NCI-H2171 (cell line): Measurements from ENCODE around the gene MFSD12.
"Not testable (repeated sequence)": the region's sequence is repeated elsewhere in the genome, so short reads cannot be mapped to it uniquely, and the experiment has no call there.

Source experiments
- DNase-seq: peaks from one replicate; lab custom pipeline; 2025; lab: John Stamatoyannopoulos, UW

Gene MFSD12

DNA sequence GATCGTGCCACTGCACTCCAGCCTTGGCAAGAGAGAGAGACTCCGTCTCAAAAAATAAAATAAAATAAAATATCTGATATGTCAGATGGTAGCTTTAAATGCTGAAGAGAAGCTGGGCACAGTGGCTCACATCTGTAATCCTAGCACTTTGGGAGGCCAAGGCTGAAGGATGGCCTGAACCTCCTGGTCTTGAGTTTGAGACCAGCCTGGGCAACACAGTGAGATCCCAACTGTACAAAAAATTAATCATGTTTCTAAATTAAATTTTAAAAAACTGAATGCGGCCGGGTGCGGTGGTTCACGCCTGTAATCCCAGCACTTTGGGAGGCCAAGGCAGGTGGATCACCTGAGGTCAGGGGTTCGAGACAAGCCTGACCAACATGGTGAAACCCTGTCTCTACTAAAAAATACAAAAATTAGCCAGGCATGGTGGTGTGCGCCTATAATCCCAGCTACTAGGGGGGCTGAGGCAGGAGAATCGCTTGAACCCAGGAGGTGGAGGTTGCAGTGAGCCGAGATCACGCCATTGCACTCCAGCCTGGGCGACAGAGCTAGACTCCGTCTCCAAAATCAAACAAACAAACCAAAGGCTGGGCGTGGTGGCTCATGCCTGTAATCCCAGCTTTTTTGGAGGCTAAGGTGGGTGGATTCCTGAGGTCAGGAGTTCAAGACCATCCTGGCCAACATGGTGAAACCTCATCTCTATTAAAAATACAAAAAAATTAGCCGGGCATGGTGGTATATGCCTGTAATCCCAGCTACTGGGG is 26.8 kb upstream of the MFSD12 start:
- not testable (repeated sequence) for DNase-seq

DNA sequence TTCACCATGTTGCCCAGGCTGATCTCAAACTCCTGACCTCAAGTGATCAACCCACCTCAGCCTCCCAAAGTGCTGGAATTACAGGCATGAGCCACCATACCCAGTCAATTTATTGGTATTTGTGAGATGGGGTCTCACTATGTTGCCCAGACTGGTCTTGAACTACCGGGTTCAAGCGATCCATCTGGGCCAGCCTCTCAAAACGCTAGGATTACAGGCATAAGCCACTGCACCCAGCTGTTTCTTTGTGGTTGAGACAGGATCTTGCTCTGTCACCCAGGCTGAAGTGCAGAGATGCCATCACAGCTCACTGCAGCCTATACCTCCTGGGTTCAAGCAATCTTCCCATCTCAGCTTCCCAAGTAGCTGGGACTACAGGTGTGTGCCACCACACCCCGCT is 24.4 kb upstream of the MFSD12 start:
- not testable (repeated sequence) for DNase-seq

DNA sequence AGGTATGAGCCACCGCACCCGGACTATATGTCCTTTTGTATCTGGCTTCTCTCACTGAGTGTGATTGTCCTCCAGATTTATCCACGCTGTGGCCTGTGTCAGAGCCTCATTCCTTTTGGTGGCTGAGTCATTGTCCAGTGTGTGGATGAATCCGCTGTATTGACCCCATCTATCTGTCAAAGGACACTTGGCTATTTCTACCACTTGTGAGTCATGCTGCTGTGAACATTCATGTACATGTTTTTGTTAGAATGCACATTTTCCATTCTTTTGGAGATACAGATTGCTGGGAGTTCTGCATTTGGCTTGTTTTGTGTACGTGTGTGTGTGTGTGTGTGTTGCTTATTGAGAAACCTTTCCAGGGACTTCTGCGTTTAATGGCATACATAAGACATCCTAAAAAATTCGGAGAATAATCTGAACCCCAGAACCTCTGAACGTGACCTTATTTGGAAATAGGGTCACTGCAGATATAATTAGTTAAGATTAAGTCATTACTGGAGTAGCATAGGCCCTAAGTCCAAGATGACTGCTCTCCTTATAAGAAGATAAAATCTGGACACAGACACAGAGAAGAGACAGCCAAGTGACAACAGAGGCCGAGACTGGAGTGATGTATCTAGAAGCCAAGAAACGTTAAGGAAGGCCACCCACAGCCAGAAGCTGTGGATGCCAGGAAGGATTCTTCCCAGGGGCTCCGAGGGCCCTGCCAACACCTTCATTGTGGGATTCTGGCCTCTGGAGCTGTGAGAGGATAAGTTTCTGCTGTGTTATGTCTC is 23.0 kb upstream of the MFSD12 start:
- DNase-seq, result no peak

DNA sequence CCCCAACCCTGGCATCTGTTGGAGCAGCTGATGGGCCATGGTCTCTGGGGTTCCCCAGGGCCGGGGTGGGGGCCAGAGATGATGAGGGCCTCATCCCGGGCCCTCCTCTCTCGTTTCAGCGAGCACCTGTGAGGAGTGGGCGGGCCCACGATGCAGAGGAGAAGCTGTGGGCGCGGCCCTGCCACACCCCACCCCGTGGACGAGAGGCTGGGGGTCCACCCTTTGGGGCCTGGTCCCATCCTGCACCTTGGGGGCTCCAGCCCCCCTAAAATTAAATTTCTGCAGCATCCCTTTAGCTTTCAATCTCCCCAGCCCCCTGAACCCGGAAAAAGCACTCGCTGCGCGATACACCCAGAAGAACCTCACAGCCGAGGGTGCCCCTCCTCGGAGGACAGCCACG is 21.0 kb upstream of the MFSD12 start:
- no peak for DNase-seq

DNA sequence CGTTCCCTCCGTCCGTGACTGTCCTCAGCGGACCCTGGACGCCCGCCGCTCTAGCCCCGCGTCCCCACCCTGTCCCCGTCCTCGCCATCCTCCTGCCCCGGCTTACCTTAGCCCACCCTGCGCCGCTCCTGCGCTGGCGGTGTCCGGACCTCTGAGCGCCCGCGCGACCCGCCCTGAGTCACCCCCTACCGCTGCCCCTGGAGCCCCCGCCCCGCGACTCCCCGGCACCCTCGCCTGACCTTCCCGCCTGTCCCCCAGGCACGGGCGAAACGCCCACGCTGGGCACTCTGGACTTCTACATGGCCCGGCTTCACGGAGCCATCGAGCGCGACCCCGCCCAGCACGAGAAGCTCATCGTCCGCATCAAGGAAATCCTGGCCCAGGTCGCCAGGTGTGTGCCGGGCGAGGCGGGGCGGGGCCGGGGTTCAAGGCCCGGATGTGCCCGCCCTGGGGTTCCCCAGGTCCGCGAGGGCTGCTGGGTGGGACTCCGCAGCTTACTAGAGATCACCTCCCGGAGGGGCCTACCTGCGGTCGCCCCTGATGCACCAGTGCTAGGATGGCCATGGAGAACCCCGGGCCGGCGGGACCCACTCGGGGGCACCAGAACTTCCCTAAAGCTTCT is 20.4 kb upstream of the MFSD12 start:
- no peak for DNase-seq

DNA sequence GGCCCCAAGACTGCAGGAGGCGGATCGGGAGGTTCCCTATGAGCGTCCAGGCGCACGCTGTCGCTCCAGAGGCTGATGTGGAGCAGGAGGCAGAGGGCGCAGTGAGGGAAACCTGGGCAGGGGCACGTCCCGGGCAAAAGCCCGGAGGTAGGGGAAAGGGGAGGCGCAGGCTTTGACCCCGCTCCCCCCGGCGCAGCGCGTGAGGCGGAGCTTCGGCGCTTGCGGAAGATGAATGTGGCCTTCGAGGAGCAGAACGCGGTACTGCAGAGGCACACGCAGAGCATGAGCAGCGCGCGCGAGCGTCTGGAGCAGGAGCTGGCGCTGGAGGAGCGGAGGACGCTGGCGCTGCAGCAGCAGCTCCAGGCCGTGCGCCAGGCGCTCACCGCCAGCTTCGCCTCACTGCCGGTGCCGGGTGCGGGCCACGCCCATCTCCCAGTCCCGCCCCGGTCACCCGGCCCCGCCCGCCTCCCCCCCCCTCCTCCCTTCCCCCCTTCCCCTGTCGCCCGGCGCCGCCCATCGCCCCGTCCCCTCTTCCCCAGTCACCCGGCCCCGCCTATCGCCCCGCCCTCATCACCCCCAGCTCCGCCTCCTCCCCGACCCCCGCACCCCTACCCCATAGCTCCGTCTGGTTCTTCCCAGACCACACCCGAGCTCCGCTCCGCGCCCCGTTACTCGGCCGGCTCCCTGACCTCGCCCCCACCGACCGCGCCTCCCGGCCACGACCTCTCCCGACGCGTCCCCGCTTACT is 19.5 kb upstream of the MFSD12 start:
- DNase-seq, result no peak

DNA sequence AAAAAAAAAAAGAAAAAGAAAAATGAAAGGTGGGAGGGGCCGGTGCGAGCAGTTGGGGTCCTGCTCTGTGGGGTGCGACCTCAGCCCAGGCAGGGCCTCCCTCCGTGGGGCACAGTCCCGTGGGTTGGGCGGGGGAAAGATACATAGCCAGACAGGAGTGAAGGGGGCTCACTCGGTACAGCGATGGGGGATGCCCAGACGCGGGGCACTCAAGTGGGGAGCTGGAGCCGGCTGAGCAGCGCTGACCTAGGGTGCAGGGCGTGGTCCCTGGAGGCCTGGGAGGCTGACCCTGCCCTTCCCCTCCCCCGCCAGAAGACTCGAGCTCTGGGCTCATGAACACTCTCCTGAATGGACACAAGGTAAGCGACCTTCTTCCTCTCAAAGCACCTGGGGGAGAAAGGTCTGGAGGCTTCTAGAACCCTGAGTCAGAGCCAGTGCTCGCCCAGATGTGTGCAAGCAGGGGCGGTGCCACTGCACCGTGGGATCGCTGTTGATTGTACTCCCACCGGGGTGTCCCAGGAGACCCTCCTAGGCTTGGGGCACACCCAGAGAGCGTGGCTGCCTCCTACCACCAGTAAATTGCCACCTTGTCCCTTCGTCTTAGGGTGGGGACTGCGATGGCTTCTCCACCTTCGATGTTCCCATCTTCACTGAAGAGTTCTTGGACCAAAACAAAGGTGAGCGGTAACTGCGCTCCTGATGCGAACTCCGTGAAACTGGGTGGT is 18.7 kb upstream of the MFSD12 start:
- no peak for DNase-seq

DNA sequence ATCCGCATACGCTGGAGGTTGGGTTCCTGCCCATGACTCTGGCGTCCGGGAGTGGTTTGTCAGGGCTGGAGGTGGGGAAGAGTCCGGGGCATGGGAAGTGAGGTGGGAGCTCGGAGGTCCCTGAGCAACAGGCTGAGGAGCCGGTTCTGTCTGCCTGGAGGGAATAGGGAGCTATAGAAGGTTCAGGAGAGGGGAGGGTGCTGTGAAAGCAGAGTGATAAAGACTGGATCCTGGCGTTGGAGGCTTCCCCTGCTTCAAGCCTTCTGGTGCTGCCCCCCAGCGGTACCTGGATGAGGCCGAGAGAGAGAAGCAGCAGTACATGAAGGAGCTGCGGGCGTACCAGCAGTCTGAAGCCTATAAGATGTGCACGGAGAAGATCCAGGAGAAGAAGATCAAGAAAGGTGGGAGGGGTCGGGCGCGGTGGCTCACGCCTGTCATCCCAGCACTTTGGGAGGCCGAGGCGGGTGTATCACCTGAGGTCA is 17.9 kb upstream of the MFSD12 start:
- no peak for DNase-seq

DNA sequence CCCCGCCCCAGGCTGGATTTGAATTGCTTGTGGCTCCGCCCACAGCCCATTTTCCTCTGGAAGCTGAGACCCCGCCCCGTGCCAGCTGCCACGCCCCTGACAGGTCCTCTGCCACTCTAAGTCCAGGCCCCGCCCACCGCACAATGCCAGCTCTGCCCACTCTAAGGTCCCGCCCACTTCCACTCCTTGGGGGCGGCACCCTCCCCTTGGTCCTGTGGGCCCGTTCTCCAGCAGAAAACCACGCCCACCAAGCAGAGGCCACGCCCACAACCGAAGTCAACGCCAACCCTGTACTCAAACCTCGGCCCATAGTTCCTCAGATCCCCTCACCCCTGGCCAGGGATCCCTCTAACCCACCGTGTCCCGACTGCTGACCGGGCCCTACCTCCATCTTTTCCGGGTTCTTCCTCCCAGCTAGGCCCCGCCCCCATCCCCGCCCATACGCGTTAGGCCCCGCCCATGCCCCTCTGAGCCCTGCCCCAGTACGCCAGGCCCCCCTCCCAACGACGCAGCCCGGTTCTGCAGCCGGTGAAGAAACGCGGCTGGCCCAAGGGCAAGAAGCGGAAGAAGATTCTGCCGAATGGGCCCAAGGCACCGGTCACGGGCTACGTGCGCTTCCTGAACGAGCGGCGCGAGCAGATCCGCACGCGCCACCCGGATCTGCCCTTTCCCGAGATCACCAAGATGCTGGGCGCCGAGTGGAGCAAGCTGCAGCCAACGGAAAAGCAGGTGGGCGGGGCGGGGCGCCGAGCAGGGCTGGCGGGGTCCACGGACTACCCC is 16.7 kb upstream of the MFSD12 start:
- DNase-seq, result peak; percentile 63

DNA sequence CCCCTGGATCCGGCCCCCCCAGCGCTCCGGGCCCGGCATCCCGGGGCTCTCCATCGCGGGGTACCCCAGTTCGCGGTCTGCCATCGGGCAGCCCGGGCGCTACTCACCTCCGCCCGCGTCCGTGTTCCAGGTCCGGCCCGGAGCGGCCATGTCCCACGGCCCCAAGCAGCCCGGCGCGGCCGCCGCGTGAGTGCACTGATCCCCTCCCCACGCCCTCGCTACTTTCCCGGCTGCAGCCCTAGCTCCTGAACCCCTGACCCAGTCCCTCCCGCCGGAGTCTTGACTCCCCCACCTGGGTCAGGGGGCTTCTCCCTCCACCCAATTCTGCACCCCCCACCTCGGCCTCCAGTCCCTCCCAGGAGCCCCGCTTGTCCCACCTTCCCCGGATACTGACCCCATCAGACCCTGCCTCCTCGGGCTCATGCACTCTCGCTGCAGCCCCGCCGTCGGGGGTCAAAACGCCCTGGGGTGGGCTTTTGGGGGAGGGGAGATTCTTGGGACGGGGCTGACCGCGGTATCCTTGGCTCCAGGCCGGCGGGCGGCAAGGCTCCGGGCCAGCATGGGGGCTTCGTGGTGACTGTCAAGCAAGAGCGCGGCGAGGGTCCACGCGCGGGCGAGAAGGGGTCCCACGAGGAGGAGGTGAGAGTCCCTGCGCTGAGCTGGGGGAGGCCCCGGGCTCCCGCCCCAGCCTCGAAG is 15.9 kb upstream of the MFSD12 start:
- DNase-seq, result no peak

DNA sequence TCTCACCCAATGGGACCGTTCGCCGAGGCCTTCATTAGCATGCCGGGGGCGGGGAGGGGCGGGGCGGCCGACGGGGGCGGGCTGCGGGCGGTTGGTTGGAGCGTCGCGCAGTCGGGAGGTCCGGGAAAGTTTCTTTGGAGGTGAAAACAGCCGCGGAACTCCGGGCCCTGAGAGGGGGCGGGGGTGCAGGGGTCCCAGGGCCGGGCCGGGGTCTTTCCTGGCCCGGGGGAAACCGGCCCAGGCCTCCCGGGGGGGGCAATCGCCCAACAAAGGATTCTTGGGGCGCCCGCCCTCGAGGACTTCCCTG is 15.4 kb upstream of the MFSD12 start, which contains the start of gene HMG20B:
HMG20B (plus strand) TSS at position 90 of the 307 bp plus-strand sequence. CDS start 366 bp downstream, outside the sequence.
- no peak for DNase-seq

DNA sequence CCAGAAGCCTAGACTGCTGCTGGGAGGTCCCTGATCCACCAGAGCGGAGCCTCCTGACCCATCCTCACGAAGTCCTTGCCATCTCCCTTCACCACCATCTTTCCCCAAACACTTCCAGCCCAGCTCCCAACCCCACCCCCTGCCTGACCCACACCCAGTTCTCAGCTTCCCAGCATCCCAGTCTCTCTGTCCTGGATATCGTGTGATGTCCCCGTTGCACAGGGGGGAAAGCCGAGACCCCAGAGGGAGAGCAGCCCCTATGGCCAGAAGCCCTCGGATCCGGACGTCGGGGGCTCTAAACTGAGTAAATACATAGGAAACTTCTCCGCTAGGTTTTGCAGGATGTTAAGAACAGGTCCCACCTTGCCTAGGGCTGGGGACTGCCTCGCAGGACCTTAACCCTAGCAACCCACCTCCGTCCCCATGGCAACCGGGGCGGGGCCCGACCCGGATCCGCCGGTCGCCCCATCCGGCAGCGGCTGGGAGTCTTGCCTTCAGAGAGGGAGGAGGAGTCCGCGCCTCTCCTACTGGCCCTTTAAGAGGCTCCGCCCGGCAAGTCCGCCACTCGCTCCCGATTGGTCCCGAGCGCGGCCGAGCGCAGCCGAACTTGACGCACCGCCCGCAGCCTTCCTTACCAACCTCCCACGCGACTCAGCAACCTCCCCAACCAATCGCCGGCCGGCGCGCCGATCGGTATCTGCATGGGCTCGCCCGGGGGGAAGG is 14.9 kb upstream of the MFSD12 start:
- peak; percentile 99 for DNase-seq

DNA sequence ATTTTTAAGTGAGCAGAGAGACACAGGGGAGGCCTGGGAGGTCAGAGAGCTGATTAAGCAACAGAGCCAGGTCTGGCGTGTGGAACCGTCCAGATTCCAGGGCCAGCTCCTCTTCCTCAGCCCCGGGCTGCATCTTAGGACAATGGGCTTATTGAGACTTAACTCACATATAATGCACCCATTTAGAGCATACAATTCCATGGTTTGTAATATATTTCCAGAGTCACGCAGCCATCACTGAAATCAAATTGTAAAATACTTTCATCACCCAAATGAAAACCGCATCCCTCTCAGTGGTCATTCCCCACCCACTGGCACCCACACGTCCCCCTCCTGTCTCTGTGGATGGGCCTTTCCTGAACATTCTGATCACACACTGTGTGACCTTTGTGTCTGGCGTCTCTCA is 13.2 kb upstream of the MFSD12 start:
- no peak for DNase-seq

DNA sequence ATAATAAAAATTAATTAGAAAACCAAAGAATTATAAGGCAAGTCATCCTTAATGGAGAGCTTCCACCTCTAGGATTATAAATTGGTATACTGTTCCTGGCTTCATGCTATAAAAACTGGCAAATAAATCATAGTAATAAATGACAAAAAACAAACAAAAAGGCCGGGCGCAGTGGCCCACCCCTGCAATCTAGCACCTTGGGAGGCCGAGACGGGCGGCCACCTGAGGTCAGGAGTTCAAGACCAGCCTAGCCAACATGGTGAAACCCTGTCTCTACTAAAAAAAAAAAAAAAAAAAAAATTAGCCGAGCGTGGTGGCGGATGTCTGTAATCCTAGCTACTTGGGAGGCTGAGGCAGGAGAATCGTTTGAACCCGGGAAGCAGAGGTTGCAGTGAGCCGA is 12.7 kb upstream of the MFSD12 start:
- not testable (repeated sequence) for DNase-seq

DNA sequence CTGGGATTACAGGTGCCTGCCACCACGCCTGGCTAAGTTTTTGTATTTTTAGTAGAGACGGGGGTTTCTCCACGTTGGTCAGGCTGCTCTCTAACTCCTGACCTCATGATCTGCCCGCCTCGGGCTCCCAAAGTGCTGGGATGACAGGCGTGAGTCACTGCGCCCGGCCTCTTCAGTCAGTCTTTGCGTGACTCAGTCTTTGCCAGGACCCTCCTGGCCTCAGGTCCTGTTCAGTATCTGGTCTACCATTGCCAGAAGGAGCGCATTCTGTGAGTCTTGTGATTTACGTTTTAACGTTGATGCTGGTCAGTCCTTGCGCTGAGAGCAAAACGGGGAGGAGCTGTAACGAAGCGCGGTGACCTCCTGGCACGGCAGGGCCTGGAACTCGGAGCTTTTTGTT is 7.8 kb upstream of the MFSD12 start:
- no peak for DNase-seq

DNA sequence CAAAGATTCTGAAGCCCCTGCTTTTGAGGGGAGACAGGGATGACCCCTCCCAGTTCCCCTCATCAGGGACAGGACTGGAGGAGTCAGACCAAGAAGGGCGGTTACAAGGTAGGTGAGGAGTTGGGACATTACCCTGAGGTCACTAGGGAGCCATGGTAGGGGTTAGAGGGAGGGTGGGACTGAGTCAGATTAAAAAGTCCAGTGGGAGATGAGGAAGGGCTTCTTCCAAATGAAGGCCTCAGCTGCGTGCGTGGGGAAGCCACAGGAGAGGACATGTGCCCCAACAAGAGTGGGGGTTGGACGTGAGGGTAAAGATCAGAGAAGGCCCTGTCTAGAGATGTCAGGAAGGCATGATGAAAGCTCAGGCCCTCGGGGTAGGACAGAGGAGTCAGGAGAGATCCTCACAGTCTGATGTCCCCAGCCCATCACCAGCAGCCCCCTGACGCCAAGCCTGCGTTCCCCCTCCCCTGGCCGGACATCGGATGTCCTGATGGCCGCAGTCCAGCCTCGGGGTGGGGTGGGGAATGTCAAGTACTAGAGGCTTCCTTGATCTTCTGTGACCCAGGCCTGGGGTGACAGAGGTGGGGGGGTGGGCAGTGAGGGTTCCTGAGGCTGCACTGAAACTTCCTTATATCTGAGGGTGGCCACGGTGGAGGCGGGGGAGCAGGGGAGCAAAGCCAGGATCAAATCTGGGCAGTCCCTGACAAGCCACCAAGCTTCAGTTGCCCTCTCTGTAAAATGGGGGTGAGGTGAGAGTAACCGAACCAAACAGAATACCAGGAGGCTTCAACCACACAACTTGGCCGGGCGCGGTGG is 6.5 kb upstream of the MFSD12 start:
- DNase-seq, result no peak

DNA sequence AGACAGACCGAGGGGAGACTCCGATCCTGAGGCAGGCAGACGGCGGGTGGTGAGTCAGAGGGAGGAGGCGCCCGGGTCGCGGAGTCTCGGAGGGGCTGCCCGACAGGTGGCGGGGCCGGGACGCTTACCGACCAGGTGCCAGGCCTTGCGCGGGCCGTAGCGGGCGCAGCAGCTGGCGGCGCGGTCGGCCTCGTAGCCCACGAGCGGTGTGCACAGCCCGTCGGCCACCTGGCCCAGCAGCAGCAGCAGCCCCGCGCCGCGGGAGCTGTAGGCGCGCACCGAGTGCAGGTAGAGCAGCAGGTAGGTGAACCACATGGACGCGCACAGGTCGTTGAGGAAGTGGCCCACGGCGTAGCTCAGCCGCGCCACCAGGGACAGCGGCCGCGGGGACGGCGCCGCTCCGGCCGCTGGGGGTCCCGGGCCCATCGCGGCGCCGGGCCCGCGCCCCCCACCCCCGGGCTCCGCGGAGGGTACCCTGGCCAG is 367 bp downstream of the MFSD12 start:
- peak; percentile 26 for DNase-seq

DNA sequence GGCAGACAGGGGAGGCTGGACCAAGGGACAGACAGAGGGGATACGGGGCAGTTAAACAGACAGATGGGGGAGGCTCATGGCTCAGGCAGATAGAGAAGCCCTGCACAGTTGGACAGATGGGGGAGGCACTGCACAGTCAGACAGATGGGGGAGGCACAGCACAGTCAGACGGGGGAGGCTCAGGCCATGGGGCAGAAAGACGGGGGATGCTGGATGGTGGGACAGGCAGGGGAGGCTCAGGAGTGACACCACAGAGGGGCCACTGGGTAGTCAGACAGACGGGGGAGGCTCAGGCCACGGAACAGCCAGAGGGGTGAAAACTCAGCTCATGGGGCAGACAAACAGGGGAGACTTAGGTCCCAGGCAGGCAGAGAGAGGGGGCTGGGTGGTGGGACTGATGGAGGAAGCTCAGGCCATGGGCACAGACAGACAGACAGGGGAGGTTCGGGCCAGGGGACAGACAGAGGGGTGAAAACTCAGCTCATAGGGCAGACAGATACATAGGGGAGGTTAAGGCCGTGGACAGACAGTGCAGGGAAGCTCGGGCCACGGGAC is 886 bp downstream of the MFSD12 start:
- DNase-seq, result no peak
